GM12878 (cell line): ENCODE measurements around the gene SDCCAG8. TPM values are rescaled to one million over a fixed set of nuclear protein-coding genes. Genes with fewer than 3 reads are reported as not detected.

Experiments
- ATAC-seq: fragments of 200-7000 bp; cut with Tn5 transposase; 3 replicates; pipeline ENCODE4 v1.9.1; 2020; ENCODE audit warnings: mild to moderate bottlenecking, moderate library complexity
- BruUV-seq: library from RNA; stranded (reverse); fragments of 400-500 nt; replicated peaks from 2 replicates; lab custom pipeline; 2021; lab: Mats Ljungman, UMichigan
- CTCF ChIA-PET: fragments of 300-600 bp; sonication (Branson Sonifier 250); formaldehyde crosslinking; extraction: SDS; loops from one replicate; lab custom pipeline; 2021; ENCODE audit warnings: inconsistent platforms; lab: Yijun Ruan, JAX
- POLR2A ChIA-PET: fragments of 350-600 bp; formaldehyde crosslinking; extraction: SDS; loops from one replicate; lab custom pipeline; 2021; ENCODE audit warnings: inconsistent platforms; lab: Charles Lee
- RAD21 ChIA-PET: fragments of 300-600 bp; sonication (Branson Sonifier 250); formaldehyde crosslinking; loops from one replicate; lab custom pipeline; 2023; ENCODE audit warnings: antibody characterized with exemption; ENCODE audit not compliant: unreplicated experiment; lab: Charles Lee
- SMC1A ChIA-PET: fragments of 300-600 bp; sonication (Branson Sonifier 250); formaldehyde crosslinking; loops from one replicate; lab custom pipeline; 2023; ENCODE audit not compliant: unreplicated experiment, uncharacterized antibody; lab: Charles Lee
- DNase-seq: peaks from one replicate; pipeline ENCODE4 v3.0.0-alpha.2; 2011; ENCODE audit warnings: low read depth, low spot score
- FAIRE-seq: peaks from 3 replicates; lab custom pipeline; 2011; peaks lifted over from hg19 to GRCh38; lab: Jason Lieb, UNC
- H2AFZ ChIP-seq: 2 replicates; pipeline ENCODE4 v1.6.0; 2011; ENCODE audit warnings: low read depth, low read length, control low read depth; ENCODE audit not compliant: control insufficient read depth
- H3K27ac ChIP-seq: 2 replicates; pipeline ENCODE4 v1.5.1; 2011; ENCODE audit warnings: control low read depth; ENCODE audit not compliant: control insufficient read depth, insufficient read depth
- H3K27me3 ChIP-seq, 2 experiments: replicated peaks in 1 of 2; 2 replicates each; pipeline versions ENCODE4 v1.6.0 to v1.6.1; 2011; ENCODE audit warnings: low read length in 1 of 2; ENCODE audit not compliant: control insufficient read depth in 2 of 2, insufficient read depth in 2 of 2
- H3K36me3 ChIP-seq, 2 experiments: 2 replicates each; pipeline ENCODE4 v1.5.1; 2011; ENCODE audit warnings: low read length in 1 of 2; ENCODE audit not compliant: control insufficient read depth in 2 of 2, insufficient read depth in 2 of 2
- H3K4me1 ChIP-seq: 2 replicates; pipeline ENCODE4 v1.6.1; 2011; ENCODE audit warnings: mild to moderate bottlenecking, low read length, moderate library complexity, mixed read lengths; ENCODE audit not compliant: control insufficient read depth, insufficient read depth
- H3K4me2 ChIP-seq: 2 replicates; pipeline ENCODE4 v1.6.0; 2011; ENCODE audit warnings: control low read depth; ENCODE audit not compliant: control insufficient read depth, insufficient read depth
- H3K4me3 ChIP-seq: fragments of 200-600 bp; sonication (generic); 2 replicates; pipeline ENCODE4 v1.5.1; 2016
- H3K79me2 ChIP-seq: 2 replicates; pipeline ENCODE4 v1.6.0; 2011; ENCODE audit warnings: low read length; ENCODE audit not compliant: control insufficient read depth, insufficient read depth
- H3K9ac ChIP-seq: 2 replicates; pipeline ENCODE4 v1.8.0; 2011; ENCODE audit warnings: low read length, control low read depth, mixed read lengths; ENCODE audit not compliant: control insufficient read depth, insufficient read depth
- H3K9me3 ChIP-seq: replicated peaks from 3 replicates; pipeline ENCODE4 v1.5.1; 2011; ENCODE audit warnings: mild to moderate bottlenecking, low read length; ENCODE audit not compliant: control insufficient read depth, insufficient read depth
- H4K20me1 ChIP-seq: 2 replicates; pipeline ENCODE4 v1.6.0; 2011; ENCODE audit not compliant: control insufficient read depth, insufficient read depth
- BCLAF1 ChIP-seq: fragments of 450-650 bp; IDR thresholded peaks from 2 replicates; pipeline ENCODE4 v1.6.1; 2017; ENCODE audit warnings: antibody characterized with exemption, mild to moderate bottlenecking, moderate library complexity
- ETV6 ChIP-seq, 2 experiments: fragments of 450-650 bp in 1 of 2; IDR thresholded peaks in 1 of 2; conservative IDR thresholded peaks in 1 of 2; 2 replicates each; pipeline ENCODE4 v1.6.1; 2014; ENCODE audit warnings: antibody characterized with exemption in 1 of 2, borderline replicate concordance in 1 of 2, low read depth in 1 of 2, mild to moderate bottlenecking in 1 of 2, moderate library complexity in 1 of 2
- FOS ChIP-seq: IDR thresholded peaks from 3 replicates; pipeline ENCODE4 v1.6.1; 2011; ENCODE audit warnings: borderline replicate concordance; ENCODE audit not compliant: insufficient read length; ENCODE audit errors: extremely low read depth
- HCFC1 ChIP-seq: fragments of 150-350 bp; IDR thresholded peaks from 2 replicates; pipeline ENCODE4 v1.6.1; 2014; ENCODE audit warnings: low read length
- ZBTB40 ChIP-seq: fragments of 450-650 bp; IDR thresholded peaks from 2 replicates; pipeline ENCODE4 v1.6.1; 2016; ENCODE audit warnings: mild to moderate bottlenecking, moderate library complexity, borderline replicate concordance
- WGBS: methylation state at CpG from one replicate; pipeline ENCODE4 v1.1.6; 2016; ENCODE audit warnings: low lambda C conversion rate; ENCODE audit not compliant: insufficient replicate concordance, insufficient coverage; ENCODE audit errors: missing lambda C conversion rate; 5-methylcytosine and 5-hydroxymethylcytosine counted together
- in situ Hi-C: fragments of 300-500 bp; cut with MboI; formaldehyde crosslinking; loops from 9 replicates; pipeline ENCODE4 v1.14.3; 2018; ENCODE audit warnings: mixed read lengths
- intact Hi-C: fragments of 100-400 bp; cut with micrococcal nuclease; formaldehyde crosslinking; loops from one replicate; pipeline ENCODE4 v1.14.2; 2022; ENCODE audit not compliant: unreplicated experiment
- polyA plus RNA-seq, 11 experiments: library from polyadenylated mRNA; depleted of rRNA in 4 of 11; unstranded in 6 of 11; stranded (reverse) in 5 of 11; fragments of >200 nt; fragmentation: Nextera tagmentation in 4 of 11; fragmentation: Illumina TruSeq in 1 of 11; extraction: Ambion mirVana in 4 of 11; extraction: Trizol in 1 of 11; gene quantifications; 1 replicate in 1 of 11; 2 replicates in 10 of 11; pipeline versions ENCODE4 v1.2.1 to v1.2.3, GENCODE V29; 2011 to 2016; ENCODE audit warnings: inconsistent platforms in 2 of 11, missing spikeins in 2 of 11, low read depth in 1 of 11
- total RNA-seq, 4 experiments: library from RNA; depleted of rRNA in 3 of 4; stranded (reverse); fragments of >200 nt in 3 of 4; fragmentation: Illumina TruSeq in 1 of 4; extraction: Trizol in 1 of 4; gene quantifications; 2 replicates each; pipeline versions ENCODE4 v1.2.1 to v1.2.3, GENCODE V29; 2013 to 2021

The SDCCAG8 gene
- total and polyA plus RNA-seq, 10 of the 15 experiments (the other 5 are each of a cell fraction or from before 2014, with no cell fraction given) = 15.0 to 25.6 (median 20.6) TPM

- no peak for ATAC-seq
These were observed 172.2 kb downstream of the SDCCAG8 start for GRCh38 chr1:243428084-243428483.

More at GRCh38 chr1:243428084-243428483, 172.2 kb downstream of the SDCCAG8 start:
- no peak for TF ChIP-seq ETV6 (conservative IDR thresholded peaks at IDR 0.05 in 1 of 2, IDR thresholded peaks at IDR 0.05 in 1 of 2; ENCODE audit: borderline replicate concordance in 1 of 2, low read depth in 1 of 2)
- no peak for TF ChIP-seq FOS
- TF ChIP-seq HCFC1 = no peak
- no peak for TF ChIP-seq BCLAF1
- TF ChIP-seq ZBTB40 = no peak
- RAD21 ChIA-PET = no interaction called here
- CTCF ChIA-PET = no interaction called here
- Histone ChIP-seq H3K27ac (no peak overlapping the region), H3K79me2 (no peaks in the 10 kb centered on the region), H3K4me2 (no peak overlapping the region), H3K9me3 (no peaks in the 10 kb centered on the region), H3K36me3 (0 out of 4 replicates have a peak, but pooled peaks cover 0 to 2% of the 10 kb centered on the region in 2 experiments), H3K4me1 (no peaks in the 10 kb centered on the region), H3K9ac (no peak overlapping the region), H2AFZ (no peak overlapping the region), H3K4me3 (no peak overlapping the region), H3K27me3 (no peaks in the 10 kb centered on the region), H4K20me1 (no peaks in the 10 kb centered on the region)
- POLR2A ChIA-PET = no interaction called here
- 99% methylated on average over 3 of the region's 3 CpGs for WGBS
- intact Hi-C loops = no loop called here
- SMC1A ChIA-PET = no interaction called here
- in situ Hi-C loops = no loop called here
- BruUV-seq = no TSS peak
- FAIRE-seq = no peak
- no peak for DNase-seq
